ENCODE measurements around the gene PDXP.

The PDXP gene

DNA sequence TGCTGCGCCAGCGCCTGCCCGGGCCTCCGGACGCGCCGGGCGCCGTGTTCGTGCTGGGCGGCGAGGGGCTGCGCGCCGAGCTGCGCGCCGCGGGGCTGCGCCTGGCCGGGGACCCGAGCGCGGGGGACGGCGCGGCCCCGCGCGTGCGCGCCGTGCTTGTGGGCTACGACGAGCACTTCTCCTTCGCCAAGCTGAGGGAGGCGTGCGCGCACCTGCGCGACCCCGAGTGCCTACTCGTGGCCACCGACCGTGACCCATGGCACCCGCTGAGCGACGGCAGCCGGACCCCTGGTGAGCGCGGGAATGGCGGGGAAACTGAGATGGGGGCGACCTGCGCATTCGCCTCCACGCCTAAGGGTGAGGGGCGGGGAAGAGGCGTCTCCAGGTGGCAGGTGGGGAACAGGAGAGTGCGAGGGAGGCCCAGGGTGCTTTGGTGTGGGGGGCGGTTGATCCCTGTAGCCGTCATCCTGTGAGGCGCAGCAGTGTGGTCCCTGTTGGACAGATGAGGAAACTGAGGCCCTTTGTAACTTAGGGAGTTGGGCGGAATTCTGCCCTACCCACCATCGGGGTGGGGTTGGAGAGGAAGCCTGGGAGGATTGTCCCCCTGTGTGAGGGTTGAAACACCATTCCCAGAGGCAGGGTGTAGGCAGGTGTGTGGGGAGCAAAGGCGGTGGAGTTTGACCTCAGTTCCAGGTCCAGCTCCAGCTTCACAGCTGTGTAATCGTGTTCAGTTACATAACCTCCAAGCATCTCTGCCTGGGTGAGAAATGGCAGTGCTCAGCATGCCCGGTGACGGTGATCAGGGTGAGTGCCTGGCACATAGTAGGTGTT is 758 bp downstream of the PDXP start:
- no peak for TF ChIP-seq CTCF (IDR thresholded peaks at IDR 0.05; ENCODE audit: borderline replicate concordance, control extremely low read depth, extremely low read depth, insufficient read depth, missing control alignments)
- DNase-seq (ENCODE audit: low spot score), result no peak
- in situ Hi-C loops (cut with MboI; ENCODE audit: low sequenced_read_pairs, unreplicated experiment), result no loop called here

- no peak for DNase-seq (ENCODE audit: low spot score)
- no peak for TF ChIP-seq CTCF (IDR thresholded peaks at IDR 0.05; ENCODE audit: borderline replicate concordance, control extremely low read depth, extremely low read depth, insufficient read depth, missing control alignments)
- in situ Hi-C loops (cut with MboI; ENCODE audit: low sequenced_read_pairs, unreplicated experiment), result no loop called here
Observed at GRCh38 chr22:37659897-37660708, 1.6 kb downstream of the PDXP start.

GRCh38 chr22:37660709-37661045 is 2.2 kb downstream of the PDXP start:
- no peak for DNase-seq (ENCODE audit: low spot score)
- in situ Hi-C loops (cut with MboI; ENCODE audit: low sequenced_read_pairs, unreplicated experiment), result no loop called here
- TF ChIP-seq CTCF (IDR thresholded peaks at IDR 0.05; ENCODE audit: borderline replicate concordance, control extremely low read depth, extremely low read depth, insufficient read depth, missing control alignments), result no peak

GRCh38 chr22:37661160-37661924 is 2.8 kb downstream of the PDXP start:
- peak; percentile 44 for TF ChIP-seq CTCF (IDR thresholded peaks at IDR 0.05; ENCODE audit: borderline replicate concordance, control extremely low read depth, extremely low read depth, insufficient read depth, missing control alignments)
- DNase-seq (ENCODE audit: low spot score), result no peak
- in situ Hi-C loops (cut with MboI; ENCODE audit: low sequenced_read_pairs, unreplicated experiment), result no loop called here

GRCh38 chr22:37662039-37662438 is 3.5 kb downstream of the PDXP start:
- in situ Hi-C loops (cut with MboI; ENCODE audit: low sequenced_read_pairs, unreplicated experiment), result no loop called here
- DNase-seq (ENCODE audit: low spot score), result no peak
- no peak for TF ChIP-seq CTCF (IDR thresholded peaks at IDR 0.05; ENCODE audit: borderline replicate concordance, control extremely low read depth, extremely low read depth, insufficient read depth, missing control alignments)

- DNase-seq (ENCODE audit: low spot score), result no peak
- no peak for TF ChIP-seq CTCF (IDR thresholded peaks at IDR 0.05; ENCODE audit: borderline replicate concordance, control extremely low read depth, extremely low read depth, insufficient read depth, missing control alignments)
- in situ Hi-C loops (cut with MboI; ENCODE audit: low sequenced_read_pairs, unreplicated experiment), result no loop called here
Observed at GRCh38 chr22:37663521-37664140, 5.1 kb downstream of the PDXP start.

Data from GM13976 (cell line).